ENCODE measurements around the gene PPP1R8.

The PPP1R8 gene

DNA sequence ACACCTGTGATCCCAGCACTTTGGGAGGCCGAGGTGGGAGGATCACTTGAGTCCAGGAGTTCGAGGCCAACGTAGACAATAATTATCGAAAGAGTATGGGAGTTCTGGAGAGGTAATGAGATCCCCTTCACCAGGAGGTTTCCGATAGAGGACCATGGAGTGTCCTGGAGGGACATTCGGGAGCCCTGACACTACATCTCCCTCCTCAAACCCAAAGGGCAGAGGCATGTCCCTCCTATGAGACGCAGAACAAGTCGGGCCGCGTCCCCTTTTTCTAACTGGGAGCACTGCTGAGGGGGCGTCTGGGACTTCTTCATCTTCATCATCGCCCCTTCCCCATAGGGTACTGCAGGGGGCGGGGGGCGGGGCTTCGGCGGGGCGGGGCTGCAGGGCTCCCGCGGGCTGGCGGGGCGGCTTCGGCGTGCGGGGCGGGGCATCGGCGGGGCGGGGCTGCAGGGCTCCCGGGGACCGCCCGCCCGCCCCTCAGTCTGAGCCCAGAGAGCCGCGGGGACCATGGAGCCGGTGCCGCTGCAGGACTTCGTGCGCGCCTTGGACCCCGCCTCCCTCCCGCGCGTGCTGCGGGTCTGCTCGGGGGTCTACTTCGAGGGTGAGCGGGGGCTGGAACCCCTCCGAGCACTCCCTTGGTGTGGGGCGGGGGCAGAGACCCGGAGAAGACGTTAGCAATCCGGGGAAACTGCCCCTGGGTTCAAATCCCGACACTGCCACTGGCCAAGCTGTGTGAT lies 41.6 kb downstream of the PPP1R8 start, which contains the start of gene THEMIS2:
THEMIS2 (plus strand) TSS at position 486 of the 743 bp plus-strand sequence; CDS start at position 514, 28 bp downstream.
- no peak for DNase-seq (ENCODE audit: low read depth)

DNA sequence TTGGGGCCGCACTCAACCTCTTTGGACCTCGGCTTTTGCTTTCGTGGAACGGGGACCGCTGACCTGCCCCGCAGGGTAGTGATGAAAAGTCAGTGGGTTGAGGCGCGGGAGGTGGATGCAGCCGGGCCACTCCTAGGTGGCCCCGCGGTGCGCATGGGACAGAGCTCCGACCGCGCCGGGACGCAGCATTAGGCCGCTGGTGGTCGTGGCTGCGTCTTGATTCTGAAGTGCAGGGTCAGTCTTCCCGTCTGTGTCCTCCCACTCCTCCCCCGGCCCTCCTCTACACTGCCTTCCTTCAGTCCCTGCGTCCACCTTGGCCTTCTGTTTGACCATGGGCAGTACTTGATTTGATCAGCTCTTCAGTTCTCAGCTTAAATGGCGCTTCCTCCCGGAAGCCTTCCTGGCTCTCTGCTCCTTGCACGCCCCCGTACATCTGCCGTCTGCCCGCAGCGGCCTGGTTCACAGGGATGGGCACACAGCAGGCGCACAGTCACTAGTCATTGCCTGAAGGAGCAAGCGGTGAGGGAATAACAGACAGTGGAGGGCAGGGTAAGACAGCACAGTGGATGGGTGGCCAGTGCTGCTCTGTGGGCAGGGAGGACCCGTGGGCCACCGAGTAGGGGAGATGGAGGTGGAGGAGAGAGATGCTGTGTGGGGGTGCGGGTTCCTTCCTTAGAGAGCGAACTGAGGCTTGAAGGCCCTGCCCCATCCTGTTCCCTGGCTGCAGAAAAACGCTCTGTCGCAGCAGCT lies 42.4 kb downstream of the PPP1R8 start:
- DNase-seq (ENCODE audit: low read depth), result no peak

DNA sequence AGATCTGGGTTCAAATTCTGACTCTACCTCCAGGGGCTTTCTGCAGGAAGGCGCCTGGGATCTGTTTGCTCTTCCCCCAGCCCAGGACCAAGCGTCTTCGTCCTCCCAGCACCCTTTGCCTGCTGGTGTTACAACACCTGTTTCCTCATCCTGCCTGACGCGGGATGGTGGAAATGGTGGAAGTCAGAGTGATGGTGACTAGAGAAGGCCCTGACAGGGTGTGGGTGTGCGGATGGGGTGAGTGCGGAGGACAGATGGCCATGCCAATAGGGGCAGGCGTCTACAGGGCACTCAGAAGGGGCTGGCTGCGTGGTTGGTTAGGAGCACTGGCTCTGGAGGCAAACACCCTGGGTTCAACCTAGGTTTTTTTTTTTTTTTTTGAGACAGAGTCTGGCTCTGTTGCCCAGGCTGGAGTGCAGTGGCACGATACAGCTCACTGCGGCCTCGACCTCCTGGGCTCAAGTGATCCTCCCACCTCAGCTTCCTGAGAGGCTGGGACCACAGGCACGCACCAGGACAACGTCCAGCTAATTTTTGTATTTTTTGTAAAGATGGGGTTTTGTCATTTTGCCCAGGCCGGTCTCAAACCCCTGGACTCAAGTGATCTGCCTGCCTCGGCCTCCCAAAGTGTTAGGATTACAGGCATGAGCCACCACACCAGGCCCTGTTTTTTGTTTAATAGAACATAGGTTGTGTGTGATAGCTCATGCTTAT lies 43.2 kb downstream of the PPP1R8 start:
- DNase-seq (ENCODE audit: low read depth), result no peak

DNA sequence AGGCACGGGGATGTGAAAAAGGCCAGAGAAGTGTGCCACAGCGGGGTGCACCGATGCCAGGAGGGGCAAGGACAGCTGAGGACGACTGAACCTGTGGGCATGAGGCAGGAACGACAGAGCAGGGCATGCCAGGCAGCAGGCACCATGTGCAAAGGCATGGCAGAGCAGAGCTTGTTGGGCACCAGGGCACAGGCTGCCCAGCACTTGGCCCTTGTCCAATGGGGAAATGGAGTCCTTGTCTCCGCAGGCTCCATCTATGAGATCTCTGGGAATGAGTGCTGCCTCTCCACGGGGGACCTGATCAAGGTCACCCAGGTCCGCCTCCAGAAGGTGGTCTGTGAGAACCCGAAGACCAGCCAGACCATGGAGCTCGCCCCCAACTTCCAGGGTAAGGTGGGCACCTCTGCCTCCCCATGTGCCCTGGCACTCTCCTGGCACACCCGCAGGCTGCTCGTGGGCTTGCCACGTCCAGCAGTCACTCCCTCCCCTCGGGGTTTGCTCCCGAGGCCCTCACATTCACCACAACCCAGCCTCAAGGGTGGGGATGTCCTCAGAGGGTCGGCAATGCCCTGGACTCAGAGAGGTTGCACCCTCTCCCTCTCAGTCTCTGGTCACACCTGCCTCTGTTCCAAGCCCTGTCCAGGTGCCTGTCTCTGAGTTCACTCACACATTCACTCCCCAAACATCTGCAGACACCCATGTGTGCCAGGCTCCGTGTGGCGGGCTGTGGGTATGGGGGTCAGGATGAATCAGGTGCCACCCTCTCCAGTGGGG lies 45.9 kb downstream of the PPP1R8 start:
- DNase-seq (ENCODE audit: low read depth), result no peak

DNA sequence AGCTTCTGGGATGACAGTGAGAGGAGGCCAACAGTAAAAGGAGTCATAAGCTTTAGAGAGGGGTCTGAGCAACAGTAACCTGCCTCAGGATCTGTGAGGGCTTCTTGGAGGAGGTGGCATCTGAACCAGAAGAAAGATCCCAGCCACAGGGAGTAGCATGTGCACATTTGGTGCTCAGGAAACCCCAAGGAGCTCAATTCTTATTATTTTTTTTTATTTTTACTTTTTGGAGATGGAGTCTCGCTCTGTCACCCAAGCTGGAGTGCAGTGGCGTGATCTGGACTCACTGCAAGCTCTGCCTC lies 46.5 kb downstream of the PPP1R8 start:
- no peak for DNase-seq (ENCODE audit: low read depth)

DNA sequence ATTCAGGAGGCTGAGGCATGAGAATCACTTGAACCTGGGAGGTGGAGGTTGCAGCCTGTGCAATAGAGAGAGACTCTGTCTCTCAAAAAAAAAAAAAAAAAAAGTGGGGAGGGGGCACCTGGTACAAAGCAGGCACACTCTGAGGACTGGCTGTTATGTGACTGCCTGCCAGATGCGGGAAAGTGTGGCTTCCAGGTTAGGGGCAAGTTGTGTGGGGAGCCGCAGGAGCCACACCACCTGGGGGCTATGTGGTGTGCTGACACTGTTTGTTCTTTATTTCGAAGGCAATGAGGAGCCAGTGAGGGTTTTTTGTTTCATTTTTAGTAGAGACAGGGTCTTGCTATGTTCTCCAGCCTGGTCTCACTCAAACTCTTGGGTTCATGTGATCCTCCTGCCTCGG lies 47.5 kb downstream of the PPP1R8 start:
- no peak for DNase-seq (ENCODE audit: low read depth)

DNA sequence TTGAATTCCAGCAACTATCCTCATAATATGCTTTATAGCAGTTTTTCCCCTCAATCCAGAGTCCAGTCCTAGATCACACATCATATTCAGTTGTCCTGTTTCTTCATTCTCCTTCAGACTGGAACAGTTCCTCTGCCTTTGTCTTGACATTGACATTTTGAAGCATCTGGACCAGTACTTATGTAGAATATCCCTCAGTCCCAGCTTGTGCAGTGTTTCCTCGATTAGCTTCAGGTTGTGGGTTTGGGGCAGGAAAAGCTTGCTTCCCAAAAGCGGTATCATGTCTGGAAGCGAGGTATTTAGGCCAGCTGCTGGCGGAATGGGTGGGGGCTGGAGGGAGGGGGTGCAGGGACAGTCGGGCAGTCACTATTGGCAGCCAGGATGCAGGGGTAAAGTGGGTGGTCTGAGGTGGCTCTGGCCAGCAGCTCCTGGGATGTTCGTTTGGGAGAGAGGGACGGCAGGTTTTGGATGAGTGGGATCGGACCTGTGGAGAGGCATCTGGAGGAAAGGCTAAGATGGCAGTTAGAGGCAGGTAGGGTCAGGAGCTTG lies 48.3 kb downstream of the PPP1R8 start:
- no peak for DNase-seq (ENCODE audit: low read depth)

DNA sequence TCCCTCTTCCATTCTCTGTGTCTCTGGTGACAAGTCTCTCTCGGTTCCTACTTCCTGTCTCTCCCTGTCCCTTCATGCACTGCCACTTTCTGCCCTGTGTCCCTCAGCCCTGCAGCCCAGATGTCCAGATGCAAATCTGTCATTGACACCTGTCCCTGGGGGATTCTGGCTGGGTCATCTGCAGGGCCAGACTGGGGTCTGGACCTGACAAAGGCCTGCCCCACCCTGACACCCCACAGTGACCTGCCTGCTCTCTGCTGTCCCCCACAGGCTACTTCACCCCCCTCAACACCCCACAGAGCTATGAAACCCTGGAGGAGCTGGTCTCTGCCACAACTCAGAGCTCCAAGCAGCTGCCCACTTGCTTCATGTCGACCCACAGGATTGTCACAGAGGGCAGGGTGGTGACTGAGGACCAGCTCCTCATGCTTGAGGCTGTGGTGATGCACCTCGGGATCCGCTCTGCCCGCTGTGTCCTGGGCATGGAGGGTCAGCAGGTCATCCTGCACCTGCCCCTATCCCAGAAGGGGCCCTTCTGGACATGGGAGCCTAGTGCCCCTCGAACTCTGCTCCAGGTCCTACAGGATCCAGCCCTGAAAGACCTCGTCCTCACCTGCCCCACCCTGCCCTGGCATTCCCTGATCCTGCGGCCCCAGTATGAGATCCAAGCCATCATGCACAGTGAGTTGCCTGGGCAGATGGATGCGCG lies 48.9 kb downstream of the PPP1R8 start:
- no peak for DNase-seq (ENCODE audit: low read depth)

DNA sequence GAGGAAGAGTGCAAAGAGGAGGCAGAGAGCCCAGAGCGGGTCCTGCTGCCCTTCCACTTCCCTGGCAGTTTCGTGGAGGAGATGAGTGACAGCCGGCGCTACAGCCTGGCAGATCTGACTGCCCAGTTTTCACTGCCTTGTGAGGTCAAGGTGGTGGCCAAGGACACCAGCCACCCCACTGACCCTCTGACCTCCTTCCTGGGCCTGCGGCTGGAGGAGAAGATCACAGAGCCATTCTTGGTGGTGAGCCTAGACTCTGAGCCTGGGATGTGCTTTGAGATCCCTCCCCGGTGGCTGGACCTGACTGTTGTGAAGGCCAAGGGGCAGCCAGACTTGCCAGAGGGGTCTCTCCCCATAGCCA lies 51.9 kb downstream of the PPP1R8 start:
- no peak for DNase-seq (ENCODE audit: low read depth)

DNA sequence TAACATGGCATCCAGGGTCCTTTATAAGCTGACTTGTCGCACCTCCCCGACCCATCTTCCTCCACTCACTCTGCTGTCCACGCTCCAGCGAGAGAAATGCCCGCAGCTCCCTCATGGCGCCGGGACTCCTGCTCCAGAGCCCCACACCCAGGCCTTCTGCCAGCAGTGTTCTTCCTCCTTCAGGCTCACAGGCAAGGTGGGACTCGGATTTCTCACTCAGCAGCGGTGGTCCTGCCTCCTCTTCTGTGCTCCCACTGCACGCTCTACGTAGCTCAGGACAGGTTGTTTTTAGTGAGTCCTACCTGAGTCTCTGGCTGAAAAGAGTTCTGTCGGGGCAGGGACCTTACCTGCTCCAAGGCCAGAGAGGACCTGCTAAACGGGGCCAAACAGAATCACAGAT lies 53.0 kb downstream of the PPP1R8 start:
- no peak for DNase-seq (ENCODE audit: low read depth)

DNA sequence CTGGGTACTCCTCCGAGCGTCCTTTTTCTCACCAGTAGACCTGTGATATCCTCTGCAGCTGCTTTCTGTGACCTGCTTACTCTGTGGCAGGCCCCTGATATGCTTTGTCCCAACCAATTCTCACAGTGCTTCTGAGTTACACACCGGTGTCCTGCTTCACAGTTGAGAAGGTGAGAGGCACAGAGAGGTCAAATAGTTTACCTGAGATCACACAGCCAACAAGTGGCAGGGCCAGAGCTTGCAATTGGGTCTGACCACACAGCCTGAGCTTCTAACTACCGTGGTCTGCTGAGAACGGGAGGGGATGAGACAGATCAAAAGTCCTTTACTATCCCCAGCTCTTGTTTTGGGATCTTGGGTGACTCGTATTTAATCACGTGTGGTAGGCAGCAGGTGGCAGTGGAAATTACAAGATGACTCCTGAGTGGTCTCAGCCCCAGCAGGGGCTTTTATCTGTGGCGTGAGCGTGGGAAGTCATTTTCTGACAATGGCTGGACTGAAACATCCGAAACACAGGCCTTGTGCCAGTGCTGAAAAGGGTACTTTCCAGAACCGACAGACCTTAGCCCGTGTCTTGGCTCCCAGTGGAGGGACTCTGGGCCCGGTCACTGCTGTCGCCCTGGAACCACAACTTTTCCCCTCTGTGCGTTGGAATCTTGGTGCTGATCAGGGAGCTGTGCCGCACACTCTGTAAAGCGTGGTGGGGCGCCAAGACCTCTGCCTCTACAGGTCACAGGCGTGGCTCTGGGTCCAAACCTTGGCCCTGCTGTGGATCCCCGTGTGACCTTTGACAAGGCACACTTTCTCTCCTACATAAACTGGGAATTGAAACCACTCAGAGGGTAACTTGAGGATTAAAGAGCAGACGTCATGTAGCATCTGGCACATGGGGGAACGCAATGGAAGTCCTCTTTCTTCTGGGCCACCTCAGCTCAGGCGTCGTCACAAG lies 53.7 kb downstream of the PPP1R8 start:
- no peak for DNase-seq (ENCODE audit: low read depth)

DNA sequence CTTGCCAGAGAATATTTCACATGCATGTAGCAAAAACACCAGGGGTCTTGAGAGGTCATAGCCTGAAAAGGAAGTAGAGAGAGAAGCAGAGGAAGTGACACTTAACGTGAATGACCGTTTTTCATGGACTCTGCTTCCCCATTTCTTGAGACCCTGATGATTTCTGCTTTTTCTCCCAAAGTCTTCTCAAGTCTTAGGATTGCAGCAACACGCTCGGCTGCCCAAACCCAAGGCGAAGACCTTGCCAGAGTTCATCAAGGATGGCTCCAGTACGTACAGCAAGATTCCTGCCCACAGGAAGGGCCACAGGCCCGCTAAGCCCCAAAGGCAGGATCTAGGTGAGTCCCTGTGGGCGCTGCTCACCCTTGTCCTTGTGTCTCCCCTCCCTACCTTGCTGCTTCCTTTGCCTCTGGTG lies 54.5 kb downstream of the PPP1R8 start:
- DNase-seq (ENCODE audit: low read depth), result no peak

DNA sequence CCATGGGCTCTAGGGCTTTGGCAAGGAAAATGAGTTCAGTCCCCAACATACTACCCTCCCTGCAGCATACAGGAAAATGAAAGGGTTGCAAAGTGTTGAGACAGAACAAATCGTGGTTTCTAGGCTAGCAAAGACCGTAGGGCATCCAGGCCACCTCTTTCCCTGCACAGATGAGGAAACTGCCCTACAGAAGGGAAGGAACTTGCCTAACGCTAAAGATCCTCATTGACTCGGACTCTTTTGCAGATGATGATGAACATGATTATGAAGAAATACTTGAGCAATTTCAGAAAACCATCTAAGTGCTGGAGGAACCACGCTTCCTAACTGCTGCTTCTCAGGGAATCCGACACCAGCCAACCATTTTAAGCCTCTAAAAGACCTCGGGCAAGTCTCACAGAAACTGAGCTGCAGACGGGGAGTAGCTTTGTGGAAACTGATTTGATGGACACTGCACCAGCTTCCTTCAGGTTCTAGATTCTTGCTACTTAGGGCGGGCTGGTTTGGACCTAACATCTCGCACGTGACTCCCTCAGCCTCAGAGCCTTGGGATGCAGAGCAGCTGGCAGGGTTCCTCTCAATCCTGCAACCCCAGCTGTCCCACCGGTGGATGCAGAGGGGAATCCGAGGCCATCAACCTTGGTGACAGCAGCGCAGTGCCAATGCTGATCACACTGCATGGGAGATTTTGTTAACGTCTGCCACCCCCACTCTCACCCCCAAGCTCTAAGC lies 55.2 kb downstream of the PPP1R8 start:
- no peak for DNase-seq (ENCODE audit: low read depth)

DNA sequence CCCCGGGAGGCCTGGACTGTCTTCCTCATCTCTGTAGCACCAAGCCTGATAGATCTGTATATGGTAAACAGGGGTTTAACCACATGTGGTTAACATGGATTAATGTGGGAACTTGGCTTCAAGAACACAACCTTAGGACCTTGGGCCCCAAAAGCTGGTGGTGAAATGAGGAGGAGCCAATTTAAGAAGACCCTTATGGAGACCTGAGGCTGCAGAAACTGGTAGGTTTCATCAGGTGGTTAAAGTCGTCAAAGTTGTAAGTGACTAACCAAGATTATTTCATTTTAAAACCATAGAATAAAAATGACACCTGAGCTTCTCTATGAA lies 55.7 kb downstream of the PPP1R8 start:
- DNase-seq (ENCODE audit: low read depth), result no peak

DNA sequence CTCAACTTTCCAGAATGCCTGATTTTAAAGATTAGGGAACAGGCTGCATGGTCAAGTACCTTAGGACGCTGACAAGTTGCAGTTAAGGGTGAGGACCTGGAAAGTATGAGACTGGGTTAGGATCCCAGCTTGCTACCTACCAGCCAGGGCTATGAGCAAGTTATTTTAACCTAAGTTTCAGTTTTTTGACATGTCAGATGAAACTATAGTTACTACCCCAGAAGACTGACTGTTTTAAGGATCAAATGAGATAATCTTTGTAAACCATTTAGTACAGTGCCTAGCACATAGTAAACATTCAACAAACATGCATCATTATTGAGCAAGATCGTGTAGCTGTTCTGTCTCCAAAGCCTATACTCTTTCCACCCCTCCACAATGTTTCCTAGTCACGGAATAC lies 56.2 kb downstream of the PPP1R8 start:
- no peak for DNase-seq (ENCODE audit: low read depth)

DNA sequence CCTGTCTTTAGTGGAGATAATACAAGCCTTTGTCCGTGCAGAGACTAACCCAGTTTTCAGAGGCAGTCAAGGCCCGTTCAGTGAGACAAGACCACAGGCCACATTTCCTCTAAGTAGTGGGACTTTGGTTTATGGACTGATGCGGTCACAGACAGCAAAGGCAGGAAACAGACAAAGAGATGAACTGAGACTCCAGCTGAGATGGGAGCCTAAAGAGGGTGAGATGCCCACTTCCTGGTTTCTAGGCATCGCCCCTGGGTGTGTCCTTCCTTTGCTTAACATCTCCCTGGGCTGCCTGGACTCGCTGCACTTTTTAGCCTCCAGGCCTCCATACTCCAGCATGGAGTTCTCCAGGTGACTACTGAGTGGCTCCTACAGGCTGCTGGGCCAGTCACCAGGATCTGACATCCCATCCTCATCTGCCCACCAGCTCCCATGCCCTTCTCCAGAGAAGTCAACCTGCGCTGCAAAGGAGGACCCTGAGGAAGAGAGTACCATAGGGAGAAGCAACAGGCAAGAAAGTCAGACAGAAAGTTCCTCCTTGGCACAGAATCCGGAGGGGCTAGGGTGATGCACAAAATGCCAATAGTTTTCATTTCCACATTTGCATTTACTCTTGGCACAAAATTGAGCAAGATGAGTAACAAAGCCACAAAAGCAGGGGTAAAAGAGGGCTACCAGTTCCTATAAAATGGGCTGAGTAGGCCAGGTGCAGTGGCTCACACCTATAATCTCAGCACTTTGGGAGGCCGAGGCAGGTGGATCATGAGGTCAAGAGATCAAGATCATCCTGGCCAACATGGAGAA lies 56.8 kb downstream of the PPP1R8 start:
- no peak for DNase-seq (ENCODE audit: low read depth)

DNA sequence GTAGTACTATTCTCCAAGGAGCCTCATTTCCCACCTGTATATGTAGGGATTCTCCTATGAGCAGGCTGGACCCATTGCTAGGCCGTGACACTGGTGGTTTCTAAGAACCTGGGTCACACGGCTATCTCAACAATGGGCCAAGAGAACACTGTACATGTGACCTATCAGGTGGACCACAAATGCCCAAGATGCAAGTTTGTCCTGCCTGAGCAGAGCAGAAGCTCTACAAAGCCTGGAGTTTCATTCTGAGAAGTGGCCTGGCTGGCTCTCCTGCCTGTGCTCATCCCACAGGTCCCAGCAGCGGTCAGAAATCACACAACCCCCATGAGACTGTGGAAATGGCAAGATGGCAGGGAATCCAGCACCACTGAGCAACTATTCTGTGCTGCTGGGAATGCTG lies 58.9 kb downstream of the PPP1R8 start:
- no peak for DNase-seq (ENCODE audit: low read depth)

DNA sequence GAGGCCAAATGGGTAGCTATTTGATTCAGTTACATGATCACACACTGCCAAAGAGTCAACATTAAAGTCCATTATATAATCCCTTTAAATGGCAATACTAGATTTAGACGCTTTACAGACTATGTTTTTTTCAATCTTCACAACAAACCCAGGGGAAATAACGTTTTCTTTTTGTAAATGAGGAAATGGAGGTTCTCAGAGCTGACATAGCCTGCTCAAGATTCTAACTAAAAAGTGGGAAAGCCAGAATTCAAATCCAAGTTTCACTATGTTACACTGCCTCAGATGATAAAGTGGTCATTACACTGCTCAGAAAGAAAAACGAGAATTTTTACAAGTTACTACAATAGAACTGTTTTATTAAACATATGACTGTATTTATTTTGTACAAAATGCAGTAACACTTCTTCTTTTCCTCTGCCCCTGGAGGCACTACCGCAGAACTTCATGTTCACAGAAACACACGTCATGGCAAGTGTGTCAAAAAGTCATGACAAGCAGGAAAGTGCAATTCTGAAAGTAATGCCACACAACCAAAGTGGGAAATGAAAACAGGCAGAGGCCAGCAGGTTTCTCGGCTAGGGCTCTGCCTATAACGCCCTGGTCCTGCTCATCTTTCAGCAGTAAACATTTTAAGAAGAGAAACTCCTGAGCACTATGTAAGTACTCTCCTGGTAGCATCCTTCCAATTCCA lies 60.8 kb downstream of the PPP1R8 start:
- no peak for DNase-seq (ENCODE audit: low read depth)

Measured in GM04504 (cell line).